ENCODE measurements around the gene LDLRAD2.
"Not testable (repeated sequence)": the region's sequence is repeated elsewhere in the genome, so short reads cannot be mapped to it uniquely, and the experiment has no call there.

The LDLRAD2 gene

DNA sequence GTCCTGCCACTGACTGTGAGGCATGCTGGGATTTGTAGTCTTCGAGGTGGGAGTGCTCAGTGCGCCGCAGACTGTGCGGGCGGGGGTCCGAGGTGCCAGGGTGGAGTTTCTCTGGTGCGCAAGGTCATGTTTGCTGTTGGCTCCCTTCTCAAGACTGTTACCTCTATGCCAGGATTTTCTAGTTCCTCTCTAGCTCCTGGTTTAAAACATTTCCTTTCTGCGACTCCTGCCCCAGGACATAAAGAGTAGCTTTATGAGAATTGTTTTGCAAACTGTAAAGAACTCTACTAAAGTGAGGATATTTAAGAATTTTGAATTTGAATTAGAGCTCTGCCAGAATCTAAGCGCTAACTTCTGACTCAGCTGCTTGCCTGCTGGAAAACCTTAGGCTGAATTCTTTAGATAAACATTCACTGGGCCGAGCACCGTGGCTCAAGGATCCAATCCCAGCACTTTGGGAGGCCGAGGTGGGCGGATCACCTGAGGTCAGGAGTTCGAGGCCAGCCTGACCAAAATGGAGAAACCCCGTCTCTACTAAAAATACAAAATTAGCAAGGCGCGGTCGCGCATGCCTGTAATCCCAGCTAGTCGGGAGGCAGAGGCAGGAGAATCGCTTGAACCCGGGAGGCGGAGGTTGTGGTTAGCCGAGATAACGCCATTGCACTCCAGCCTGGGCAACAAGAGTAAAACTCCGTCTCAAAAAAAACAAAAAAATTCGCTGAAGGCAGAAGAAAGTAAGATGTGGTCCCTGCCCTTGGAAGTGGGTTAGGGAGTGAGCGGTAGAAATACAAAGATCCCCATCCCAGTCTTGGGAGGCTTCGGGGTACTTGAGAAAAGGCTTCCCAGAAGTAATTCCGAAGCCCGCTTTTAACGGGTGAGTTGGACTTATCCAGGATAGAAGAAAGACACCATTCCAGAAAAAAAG, 28.1 kb upstream of the LDLRAD2 start:
- no peak for DNase-seq

DNA sequence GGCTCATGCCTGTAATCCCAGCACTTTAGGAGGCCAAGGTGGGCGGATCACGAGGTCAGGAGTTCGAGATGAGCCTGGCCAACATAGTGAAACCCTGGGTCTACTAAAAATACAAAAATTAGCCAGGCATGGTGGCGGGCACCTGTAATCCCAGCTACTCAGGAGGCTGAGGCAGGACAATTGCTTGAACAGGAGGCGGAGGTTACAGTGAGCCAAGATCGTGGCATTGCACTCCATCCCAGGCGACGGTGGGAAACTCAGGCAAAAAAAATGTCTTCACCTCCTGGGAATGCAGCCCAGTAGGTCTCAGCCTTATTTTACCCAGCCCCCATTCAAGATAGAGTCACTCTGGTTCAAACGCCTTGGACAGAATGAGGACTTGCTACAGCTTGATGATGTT, 26.3 kb upstream of the LDLRAD2 start:
- DNase-seq: not testable (repeated sequence)

DNA sequence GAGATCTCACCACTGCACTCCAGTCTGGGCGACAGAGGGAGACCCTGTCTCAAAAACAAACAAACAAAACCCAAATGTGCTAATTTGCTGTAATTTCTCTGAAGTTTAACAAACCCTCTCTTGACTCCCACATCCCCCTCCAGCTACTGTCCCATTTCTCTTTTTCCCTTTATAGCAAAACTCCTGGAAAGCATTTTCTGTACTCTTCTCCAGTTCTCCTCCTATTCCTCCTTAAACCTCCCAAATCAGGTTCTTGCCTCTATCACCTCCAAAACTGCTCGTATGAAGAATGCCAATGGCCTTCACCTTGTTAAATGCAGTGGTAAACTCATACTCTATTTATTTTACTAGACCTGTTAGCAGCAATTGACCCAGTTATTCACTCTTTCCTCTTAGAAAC, 25.4 kb upstream of the LDLRAD2 start:
- DNase-seq: no peak

DNA sequence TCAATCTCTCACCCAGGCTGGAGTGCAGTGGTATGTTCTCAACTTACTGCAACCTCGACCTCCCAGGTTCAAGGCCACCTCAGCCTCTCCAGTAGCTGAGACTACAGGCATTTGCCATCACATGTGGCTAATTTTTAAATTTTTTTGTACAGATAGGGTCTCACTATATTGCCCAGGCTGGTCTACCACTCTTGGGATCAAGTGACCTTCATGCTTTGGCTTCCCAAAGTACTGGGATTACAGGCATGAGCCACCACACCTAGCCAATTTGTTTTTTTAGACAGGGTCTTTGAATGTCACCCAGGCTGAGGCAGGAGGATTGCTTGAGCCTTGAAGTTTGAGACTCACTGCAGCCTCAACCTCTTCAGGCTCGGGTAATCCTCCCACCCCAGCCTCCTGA, 19.0 kb upstream of the LDLRAD2 start:
- DNase-seq: no peak

DNA sequence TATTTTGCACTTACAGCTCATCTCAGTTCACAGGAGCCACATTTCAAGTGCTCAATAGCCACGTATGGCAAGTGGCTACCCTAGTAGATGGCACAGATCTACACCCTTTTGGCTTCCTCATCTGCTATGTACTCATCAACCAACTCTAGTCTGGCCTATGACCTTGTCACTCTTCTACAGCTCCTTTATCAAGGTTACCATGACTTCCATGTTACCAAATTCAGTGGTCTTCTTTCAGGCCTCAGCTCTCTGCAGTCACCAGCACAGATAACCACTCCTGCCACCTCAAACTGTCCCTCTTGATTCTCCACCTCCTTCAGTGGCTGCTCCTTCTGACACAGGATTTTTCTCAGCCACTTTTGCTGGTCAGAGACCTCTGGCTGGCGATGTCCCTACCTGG, 17.4 kb upstream of the LDLRAD2 start:
- DNase-seq: no peak

DNA sequence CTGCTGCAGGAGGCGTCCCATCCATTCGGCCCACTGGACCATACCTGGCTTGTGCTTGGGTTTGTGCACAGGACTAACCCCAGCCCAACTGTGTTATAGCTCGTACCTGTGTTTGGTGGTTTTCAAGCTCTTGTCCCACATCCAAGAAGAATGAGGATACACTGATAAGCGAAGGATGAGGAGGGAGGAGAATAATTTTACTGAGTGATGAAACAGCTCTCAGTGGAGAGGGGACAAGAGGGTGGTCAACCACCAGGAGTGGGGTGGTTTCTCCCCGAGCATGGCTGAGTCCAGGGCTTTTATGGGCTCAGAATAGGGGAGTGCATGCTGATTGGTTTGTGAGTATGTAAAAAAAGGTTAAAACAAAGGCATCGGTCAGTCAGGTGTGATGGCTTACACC, 17.0 kb upstream of the LDLRAD2 start:
- no peak for DNase-seq

DNA sequence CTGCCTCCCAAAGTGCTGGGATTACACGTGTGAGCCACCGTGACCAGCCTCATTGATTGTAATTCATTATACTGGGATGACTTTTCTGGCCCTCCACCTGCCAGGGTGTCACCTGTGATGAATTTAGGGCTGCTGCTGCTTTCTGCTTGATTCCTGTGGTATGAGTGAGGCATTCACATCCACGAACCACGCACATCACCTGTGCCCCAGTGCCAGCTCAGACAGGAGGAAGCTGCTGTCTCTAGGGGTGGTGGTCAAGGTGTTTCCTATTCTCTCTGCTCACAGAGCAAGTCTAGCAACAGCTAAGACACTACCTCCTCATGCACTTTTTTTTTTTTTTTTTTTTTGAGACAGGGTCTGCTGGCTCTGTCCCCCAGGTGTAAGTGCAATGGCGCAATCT, 12.3 kb upstream of the LDLRAD2 start:
- no peak for DNase-seq

DNA sequence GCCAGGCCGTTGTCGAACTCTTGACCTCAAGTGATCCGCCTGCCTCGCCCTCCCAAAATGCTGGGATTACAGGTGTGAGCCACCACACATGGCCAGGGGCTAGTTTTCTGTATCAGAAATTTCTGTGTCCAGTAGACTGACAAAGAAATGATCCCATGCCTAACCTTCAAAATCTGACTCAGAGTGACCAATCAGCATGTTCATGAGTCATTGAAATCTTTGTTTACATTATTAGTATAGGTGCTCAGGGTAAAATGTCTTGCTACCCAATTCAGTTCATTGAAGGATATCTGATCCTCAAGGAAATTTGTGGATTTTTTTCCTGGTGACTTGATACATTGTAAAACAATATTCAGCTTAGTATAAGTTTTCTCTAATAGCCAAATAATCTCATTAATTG, 11.0 kb upstream of the LDLRAD2 start:
- DNase-seq: no peak

DNA sequence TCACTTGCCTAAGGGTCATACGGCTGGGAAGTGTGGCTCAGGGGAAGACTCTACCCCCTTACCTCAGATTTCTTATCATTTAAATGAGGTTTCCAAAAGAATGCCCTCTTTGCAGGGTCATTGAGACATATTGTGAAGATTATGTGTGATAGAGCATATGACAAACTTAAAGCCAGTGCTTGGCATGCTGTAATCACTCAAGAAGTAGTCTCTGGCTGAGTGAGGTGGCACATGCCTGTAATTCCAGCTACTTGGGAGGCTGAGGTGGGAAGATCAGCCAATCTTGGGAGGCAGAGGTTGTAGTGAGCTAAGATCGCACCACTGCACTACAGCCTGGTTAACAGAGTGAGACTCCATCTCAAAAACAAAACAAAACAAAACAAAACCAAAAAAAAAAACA, 7.5 kb upstream of the LDLRAD2 start:
- DNase-seq: no peak

DNA sequence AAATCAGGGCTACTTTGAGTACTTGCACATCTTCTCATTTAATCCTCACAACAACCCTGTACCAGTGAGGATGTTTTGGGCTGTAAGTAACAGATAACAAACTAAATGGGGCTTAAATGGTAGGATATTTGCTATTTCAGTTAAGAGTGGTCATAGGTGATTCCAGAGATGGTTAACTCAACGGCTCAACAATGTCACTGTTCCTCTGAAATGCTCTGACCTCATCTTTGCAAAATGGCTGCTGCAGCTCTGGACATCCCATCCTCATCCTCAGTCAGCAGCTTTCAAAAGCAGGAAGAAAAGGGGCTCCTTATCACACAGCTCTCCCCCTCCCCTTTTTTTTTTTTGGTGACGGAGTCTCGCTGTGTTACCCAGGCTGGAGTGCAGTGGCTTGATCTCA, 1.5 kb downstream of the LDLRAD2 start:
- no peak for DNase-seq

DNA sequence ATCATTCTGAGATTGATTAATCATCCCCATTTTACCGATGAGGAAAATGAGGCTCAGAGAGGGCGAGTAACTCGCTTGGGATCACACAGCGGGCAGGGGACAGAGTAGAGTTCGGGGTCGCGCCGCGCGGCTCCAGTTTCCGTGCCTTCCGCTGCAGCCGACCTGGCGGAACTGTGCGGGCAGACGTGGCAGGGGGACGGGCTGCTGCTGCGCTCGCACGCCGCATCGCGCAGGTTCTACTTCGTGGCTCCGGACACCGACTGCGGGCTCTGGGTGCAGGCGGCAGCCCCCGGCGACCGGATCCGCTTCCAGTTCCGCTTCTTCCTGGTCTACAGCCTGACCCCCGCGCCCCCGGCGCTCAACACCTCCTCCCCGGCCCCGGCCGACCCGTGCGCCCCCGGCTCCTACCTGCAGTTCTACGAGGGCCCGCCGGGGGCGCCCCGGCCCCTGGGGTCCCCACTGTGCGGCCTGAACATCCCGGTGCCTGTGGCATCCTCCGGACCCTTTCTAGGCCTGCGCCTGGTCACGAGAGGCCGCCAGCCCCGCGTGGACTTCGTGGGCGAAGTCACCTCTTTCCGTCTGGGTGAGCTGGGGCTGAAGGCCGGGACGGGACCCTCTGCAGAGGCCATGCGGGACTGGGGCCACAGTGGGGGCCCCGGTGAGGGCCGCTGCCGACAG, 2.3 kb downstream of the LDLRAD2 start:
- no peak for DNase-seq

DNA sequence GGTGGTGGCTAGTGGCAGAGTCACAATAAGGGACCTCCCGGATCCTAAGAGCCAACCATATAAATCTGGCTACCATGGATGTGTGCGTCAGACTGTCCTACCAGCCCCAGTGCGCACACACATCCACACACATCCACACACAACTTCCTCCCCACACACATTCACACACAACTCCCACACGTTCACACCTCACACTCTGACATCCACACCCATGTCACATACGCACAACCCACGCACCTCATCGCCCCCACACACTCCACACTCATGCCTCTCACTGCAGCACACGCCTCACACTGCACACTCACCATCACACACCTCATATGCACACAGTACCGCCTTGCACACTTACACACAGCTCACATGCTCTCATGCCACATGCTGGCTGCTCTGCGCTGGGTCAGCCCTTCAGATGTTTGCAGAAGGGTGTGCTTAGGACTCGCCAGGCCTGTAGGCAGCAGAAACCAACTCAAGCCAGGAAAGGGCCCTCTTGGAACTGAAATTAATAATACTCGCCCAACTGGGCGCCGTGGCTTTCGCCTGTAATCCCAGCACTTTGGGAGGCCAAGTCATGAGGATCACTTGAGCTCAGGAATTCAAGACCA, 3.0 kb downstream of the LDLRAD2 start:
- DNase-seq: no peak

DNA sequence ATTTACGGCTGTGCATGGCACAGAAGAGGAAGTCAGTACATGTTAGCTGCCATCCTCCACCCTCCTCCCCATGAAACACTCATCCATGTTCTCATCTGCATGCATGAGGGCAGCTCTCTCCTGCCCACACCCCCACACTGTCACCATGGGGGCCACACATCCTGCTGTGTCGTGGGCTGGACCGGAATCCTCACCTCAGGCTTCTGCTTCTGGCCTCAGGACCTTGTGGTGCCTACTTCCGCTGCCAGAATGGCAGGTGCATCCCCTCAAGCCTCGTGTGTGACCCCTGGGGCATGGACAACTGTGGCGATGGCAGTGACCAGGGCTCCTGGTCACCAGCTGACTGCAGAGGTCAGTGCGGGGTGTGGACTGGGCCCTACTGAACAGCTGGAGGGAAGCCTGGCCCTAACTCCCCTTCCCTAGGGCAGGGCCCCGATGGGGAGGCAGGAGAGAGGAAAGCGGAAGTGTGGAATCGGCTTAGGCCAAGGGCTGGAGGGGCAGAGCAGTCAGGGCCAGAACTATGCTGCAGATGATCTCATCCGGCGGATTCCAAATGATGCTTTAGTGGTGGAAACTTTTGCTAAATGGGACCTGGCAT, 3.8 kb downstream of the LDLRAD2 start:
- no peak for DNase-seq

DNA sequence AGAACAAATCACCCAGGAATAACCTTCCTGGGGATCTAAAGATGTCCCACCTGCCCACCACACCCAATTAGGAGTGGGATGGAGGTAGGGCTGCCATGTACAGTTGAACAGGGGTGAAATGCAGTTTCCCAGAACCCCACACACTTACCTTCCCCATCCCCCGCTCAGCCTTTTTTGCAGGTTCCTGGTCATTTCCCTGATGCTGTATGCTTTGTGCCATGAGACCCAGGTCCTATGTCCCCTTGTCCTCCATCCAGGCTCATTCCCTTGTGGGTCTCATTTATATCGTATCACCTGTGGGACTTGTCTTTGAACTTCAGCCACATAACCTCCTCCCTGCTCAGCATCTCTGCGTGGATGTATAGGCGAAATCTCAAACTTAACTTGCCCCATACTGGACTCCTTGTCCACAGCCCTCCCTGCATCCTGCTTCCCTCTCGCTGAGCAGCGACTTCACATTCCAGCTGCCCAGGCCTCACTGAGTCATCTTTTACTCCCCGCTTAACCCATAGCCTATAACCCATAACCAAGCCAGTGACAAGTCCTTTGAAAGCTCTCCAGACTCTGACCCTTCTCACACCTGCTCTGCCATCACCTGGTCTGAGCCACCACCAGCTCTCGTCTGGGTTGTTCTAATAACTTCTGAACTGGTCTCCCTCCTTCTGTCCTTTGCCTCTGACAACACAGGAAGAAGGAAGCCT, 4.7 kb downstream of the LDLRAD2 start:
- no peak for DNase-seq

DNA sequence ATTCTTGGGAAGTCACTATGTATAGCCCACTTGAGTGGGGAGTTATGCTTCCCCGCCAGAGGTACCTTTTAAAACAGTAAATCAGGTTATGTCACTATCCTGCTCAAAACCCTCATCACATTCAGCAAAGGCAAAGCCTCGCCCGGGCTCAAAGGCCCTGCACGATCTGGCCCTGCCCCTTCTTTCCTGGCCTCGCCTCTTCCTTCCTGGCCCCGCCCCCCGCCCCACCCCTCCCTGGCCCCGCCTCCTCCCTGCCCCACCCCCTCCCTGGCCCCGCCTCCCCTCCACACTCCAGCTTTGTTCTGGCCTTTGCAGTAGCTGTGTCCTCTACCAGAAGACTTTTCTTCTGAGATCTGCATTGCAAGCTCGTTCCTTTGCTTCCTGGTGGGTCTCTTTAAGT, 6.6 kb downstream of the LDLRAD2 start:
- no peak for DNase-seq

DNA sequence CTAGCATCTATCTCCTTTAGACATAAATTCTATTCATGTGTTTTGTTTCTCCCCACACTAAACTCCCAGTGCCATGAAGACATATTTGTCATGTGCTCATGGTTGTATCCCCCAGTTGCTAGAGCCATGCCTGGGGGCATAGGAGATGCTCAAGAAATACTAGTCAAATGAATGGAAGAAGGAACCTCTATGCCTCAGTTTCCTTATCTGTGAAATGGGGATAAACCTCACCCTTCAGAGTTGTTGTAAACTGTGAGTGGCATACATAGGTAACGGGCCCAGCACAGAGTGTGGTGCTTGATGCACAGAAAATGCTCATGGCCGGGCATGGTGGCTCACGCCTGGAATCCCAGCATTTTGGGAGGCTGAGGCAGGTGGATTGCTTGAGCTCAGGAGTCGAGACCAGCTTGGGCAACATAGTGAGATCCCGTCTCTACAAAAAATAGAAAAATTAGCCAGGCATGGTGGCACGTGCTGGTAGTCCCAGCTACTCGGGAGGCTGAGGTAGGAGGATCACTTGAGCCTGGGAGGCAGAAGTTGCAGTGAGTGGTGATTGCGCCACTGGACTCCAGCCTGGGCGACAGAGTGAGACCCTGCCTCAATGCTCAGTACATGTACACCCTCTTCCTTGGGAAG, 8.7 kb downstream of the LDLRAD2 start:
- DNase-seq: no peak

DNA sequence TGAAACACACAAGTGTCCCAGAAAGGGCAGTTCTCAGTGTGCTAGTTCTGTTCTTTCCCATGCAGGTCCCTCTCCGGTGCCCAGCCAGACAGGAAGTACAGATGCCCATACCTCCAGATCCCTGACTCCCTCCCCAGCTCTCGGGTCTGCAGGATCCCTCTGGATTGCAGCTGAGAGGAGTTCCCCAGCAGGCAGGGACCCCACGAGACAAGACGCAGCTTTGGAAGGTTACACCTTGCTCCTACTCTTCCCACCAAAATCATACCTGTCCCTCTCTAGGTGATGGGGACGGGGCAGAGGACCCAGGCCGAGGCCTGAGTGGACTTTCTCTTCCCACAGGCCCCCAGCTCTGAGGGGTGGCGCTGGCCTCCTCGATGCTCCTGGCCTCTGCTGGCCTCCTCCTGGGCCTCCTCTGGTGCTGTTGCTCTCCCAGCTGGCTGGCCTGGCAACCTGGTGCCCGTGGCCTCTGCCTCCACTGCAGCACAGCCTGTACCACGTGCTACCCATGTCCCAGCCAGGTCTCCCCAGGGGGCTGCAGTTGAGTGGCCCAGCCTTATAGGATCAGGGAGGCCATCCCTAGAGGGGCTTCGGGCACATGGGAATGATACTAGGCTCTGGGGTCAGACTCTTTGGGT, 9.4 kb downstream of the LDLRAD2 start:
- no peak for DNase-seq

DNA sequence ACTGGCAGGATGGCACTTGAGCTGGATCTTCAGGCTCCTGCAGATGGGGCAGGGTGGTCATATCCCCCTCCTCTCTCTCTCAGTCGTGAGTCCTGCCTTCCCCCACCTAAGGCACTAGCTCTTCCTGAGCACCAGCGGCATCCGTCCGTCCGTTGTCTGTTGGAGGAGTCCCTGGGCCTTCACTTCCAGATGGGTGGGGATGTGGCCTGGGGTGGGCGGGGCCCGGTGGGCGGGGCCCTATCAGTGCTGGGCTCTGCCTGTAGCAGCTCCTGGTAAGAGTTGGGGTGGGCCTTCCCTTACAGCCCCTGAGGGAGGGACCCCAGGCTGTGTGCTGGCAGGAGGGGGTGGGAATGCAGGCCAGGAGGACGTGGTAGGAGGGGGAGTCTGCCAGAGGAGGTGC, 10.3 kb downstream of the LDLRAD2 start:
- DNase-seq: no peak

DNA sequence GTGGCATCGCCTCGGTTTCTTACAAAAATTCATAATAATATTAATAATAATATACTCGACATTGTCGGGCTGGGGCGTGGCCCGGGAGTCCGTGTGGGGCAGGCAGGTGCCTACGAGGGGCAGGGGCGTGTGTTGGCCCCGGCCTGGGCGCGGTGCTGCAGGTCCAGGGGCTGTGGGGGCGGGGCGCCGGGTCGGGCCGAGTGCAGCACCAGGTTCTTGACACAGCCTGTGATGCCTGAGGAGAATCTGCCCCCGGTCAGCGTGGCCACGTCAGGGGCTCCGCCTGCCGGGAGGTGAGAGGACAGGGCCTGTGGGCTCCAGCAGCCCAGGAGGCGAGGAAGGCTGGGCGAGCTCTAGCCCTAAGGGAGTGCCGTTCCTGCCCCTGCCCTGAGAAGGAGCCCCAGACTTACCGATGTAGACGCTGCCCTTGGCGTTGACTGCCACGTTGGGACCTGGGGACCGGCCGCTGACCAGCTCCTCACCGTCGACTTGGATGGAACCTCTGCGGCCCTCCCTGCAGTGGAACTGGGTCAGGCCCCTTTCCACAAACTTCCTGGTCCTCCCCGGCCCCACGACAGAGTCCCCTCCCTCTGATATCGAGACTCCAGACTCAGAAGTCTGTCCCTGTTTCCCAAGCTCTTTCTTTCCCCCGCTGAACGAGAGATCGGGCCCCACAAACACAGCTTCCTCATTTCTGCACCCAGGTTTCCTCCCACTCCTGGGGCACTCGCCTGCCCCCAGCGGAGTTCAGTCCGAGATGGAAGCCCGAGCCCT, 11.3 kb downstream of the LDLRAD2 start:
- no peak for DNase-seq

DNA sequence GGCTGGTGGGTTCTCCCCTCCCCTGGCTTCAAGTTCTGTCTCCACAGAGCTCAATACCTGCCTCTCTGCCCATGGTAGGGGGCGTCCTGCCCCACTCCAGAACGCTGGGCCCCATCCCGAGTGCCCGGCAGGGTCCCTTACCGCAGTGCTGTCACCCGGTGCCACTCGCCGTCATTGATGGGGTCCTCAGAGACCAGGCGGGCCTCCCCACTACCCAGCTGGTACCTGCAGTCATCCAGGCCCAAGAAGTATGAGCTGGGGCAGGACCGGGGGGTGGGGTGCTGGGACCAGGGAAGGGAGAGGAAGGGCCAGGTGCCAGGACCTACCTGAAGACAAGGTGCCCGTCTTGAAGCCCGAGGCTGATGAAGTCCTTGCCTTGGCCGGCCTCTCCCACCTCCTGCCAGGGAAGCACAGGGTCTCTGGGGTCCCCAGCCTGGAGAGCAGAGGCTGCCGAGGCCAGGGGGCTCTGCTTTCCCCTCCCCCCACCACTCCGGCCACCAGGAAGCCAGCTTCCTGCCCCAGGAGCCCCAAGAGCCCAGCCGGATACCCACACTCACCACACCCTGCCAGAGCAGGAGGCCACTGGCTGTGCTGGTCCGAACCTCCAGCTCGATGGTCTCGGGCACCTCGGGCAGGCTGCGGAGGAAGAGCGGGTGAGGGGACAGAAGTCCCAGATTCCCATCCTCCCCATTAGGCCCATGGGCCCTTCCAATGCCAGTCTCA, 12.1 kb downstream of the LDLRAD2 start:
- no peak for DNase-seq

All from activated CD4-positive, alpha-beta T cell treated with anti-CD3 and anti-CD28 coated beads, Interleukin-2, amount 50 U/mL, for 4 hours (primary cell).